ENCODE results near the gene MVB12A. TPM values are rescaled to one million over a fixed set of nuclear protein-coding genes. Genes with fewer than 3 reads are reported as not detected.

The MVB12A gene
- total and polyA plus RNA-seq, 2 experiments from 2014 or later, result 49.6 to 68.3 TPM

GRCh38 chr19:17467471-17468301 lies 47.8 kb downstream of the MVB12A start:
- H3K9ac ChIP-seq, result no peak overlapping the region
- no peaks in the 10 kb centered on the region for H4K20me1 ChIP-seq (ENCODE audit: insufficient read depth)
- H3K4me3 ChIP-seq, result no peak overlapping the region
- peak overlapping the region; percentile 43; the same call in 1 of the 2 replicates for H2AFZ ChIP-seq
- peaks cover 19% of the 10 kb centered on the region for H3K4me1 ChIP-seq (ENCODE audit: insufficient read depth)
- no peaks in the 10 kb centered on the region for H3K36me3 ChIP-seq (ENCODE audit: low read depth)
- TF ChIP-seq EZH2phosphoT487 (IDR thresholded peaks at IDR 0.05; ENCODE audit: insufficient read depth, low read depth), result no peak
- TF ChIP-seq EZH2 (IDR thresholded peaks at IDR 0.05; ENCODE audit: insufficient read depth, poor library complexity, severe bottlenecking), result no peak
- no peak overlapping the region for H3K4me2 ChIP-seq (ENCODE audit: unreplicated experiment)
- in situ Hi-C loops (cut with MboI), result no loop called here
- no peak overlapping the region for H3K27ac ChIP-seq
- no peaks in the 10 kb centered on the region for H3K9me3 ChIP-seq (ENCODE audit: low read depth)
- DNase-seq, result no peak
- H3F3A ChIP-seq (ENCODE audit: insufficient read depth), result no peaks in the 10 kb centered on the region
- H3K9me2 ChIP-seq (ENCODE audit: insufficient read depth), result no peaks in the 10 kb centered on the region
- H3K79me2 ChIP-seq (ENCODE audit: insufficient read depth), result peaks cover 20% of the 10 kb centered on the region
- WGBS, 2 experiments (ENCODE audit: low coverage in 1 of 2, low lambda C conversion rate in 2 of 2, missing lambda C conversion rate in 2 of 2), result 73 to 78% methylated on average over 12 of the region's 12 CpGs
- no peaks in the 10 kb centered on the region for H3K27me3 ChIP-seq (replicated peaks; ENCODE audit: insufficient read depth)

GRCh38 chr19:17468302-17469091 lies 48.6 kb downstream of the MVB12A start:
- WGBS, 2 experiments (ENCODE audit: low coverage in 1 of 2, low lambda C conversion rate in 2 of 2, missing lambda C conversion rate in 2 of 2), result 40 to 43% methylated on average over 24 to 25 of the region's 25 CpGs
- peaks cover 27% of the 10 kb centered on the region for H3K4me1 ChIP-seq (ENCODE audit: insufficient read depth)
- H4K20me1 ChIP-seq (ENCODE audit: insufficient read depth), result no peaks in the 10 kb centered on the region
- peak overlapping the region; percentile 92 for H2AFZ ChIP-seq
- DNase-seq, result peak; percentile 55
- peak overlapping the region; percentile 72 for H3K4me3 ChIP-seq
- peak overlapping the region; percentile 79 for H3K9ac ChIP-seq
- peaks cover 28% of the 10 kb centered on the region for H3K79me2 ChIP-seq (ENCODE audit: insufficient read depth)
- H3K27me3 ChIP-seq (replicated peaks; ENCODE audit: insufficient read depth), result no peaks in the 10 kb centered on the region
- peak overlapping the region; percentile 90 for H3K4me2 ChIP-seq (ENCODE audit: unreplicated experiment)
- TF ChIP-seq EZH2phosphoT487 (IDR thresholded peaks at IDR 0.05; ENCODE audit: insufficient read depth, low read depth) (no peak), EZH2 (IDR thresholded peaks at IDR 0.05; ENCODE audit: insufficient read depth, poor library complexity, severe bottlenecking) (no peak)
- H3K27ac ChIP-seq, result peak overlapping the region; percentile 77
- H3K9me2 ChIP-seq (ENCODE audit: insufficient read depth), result no peaks in the 10 kb centered on the region
- H3K9me3 ChIP-seq (ENCODE audit: low read depth), result no peaks in the 10 kb centered on the region
- no peaks in the 10 kb centered on the region for H3K36me3 ChIP-seq (ENCODE audit: low read depth)
- in situ Hi-C loops (cut with MboI), result no loop called here
- 0 out of 2 replicates have a peak, but pooled peaks cover 6% of the 10 kb centered on the region for H3F3A ChIP-seq (ENCODE audit: insufficient read depth)

GRCh38 chr19:17469092-17469480 lies 49.2 kb downstream of the MVB12A start:
- WGBS, 2 experiments (ENCODE audit: low coverage in 1 of 2, low lambda C conversion rate in 2 of 2, missing lambda C conversion rate in 2 of 2), result 2 to 3% methylated on average over 19 of the region's 19 CpGs
- H2AFZ ChIP-seq, result peak overlapping the region; percentile 92
- H3K4me1 ChIP-seq (ENCODE audit: insufficient read depth), result peaks cover 28% of the 10 kb centered on the region
- H3K36me3 ChIP-seq (ENCODE audit: low read depth), result no peaks in the 10 kb centered on the region
- H4K20me1 ChIP-seq (ENCODE audit: insufficient read depth), result no peaks in the 10 kb centered on the region
- peak overlapping the region; percentile 77 for H3K27ac ChIP-seq
- DNase-seq, result peak; percentile 77
- H3K27me3 ChIP-seq (replicated peaks; ENCODE audit: insufficient read depth), result no peaks in the 10 kb centered on the region
- no peaks in the 10 kb centered on the region for H3K9me2 ChIP-seq (ENCODE audit: insufficient read depth)
- H3F3A ChIP-seq (ENCODE audit: insufficient read depth), result 0 out of 2 replicates have a peak, but pooled peaks cover 9% of the 10 kb centered on the region
- H3K4me3 ChIP-seq, result peak overlapping the region; percentile 72
- peak overlapping the region; percentile 79 for H3K9ac ChIP-seq
- no peaks in the 10 kb centered on the region for H3K9me3 ChIP-seq (ENCODE audit: low read depth)
- H3K79me2 ChIP-seq (ENCODE audit: insufficient read depth), result peaks cover 34% of the 10 kb centered on the region
- TF ChIP-seq EZH2phosphoT487 (IDR thresholded peaks at IDR 0.05; ENCODE audit: insufficient read depth, low read depth) (no peak), EZH2 (IDR thresholded peaks at IDR 0.05; ENCODE audit: insufficient read depth, poor library complexity, severe bottlenecking) (no peak)
- in situ Hi-C loops (cut with MboI), result no loop called here
- peak overlapping the region; percentile 90 for H3K4me2 ChIP-seq (ENCODE audit: unreplicated experiment)

- Histone ChIP-seq H3K9ac (peak overlapping the region; percentile 79), H3K27ac (peak overlapping the region; percentile 77), H3K27me3 (replicated peaks; ENCODE audit: insufficient read depth) (no peaks in the 10 kb centered on the region), H3K36me3 (ENCODE audit: low read depth) (no peaks in the 10 kb centered on the region), H3K4me1 (ENCODE audit: insufficient read depth) (peaks cover 28% of the 10 kb centered on the region), H4K20me1 (ENCODE audit: insufficient read depth) (no peaks in the 10 kb centered on the region), H3K9me2 (ENCODE audit: insufficient read depth) (no peaks in the 10 kb centered on the region), H3F3A (ENCODE audit: insufficient read depth) (0 out of 2 replicates have a peak, but pooled peaks cover 9% of the 10 kb centered on the region), H3K79me2 (ENCODE audit: insufficient read depth) (peaks cover 39% of the 10 kb centered on the region), H2AFZ (peak overlapping the region; percentile 92), H3K4me2 (ENCODE audit: unreplicated experiment) (peak overlapping the region; percentile 90), H3K4me3 (peak overlapping the region; percentile 72), H3K9me3 (ENCODE audit: low read depth) (no peaks in the 10 kb centered on the region)
- 2 to 4% methylated on average over 22 to 31 of the region's 31 CpGs for WGBS, 2 experiments (ENCODE audit: low coverage in 1 of 2, low lambda C conversion rate in 2 of 2, missing lambda C conversion rate in 2 of 2)
- no peak for TF ChIP-seq EZH2 (IDR thresholded peaks at IDR 0.05; ENCODE audit: insufficient read depth, poor library complexity, severe bottlenecking)
- TF ChIP-seq EZH2phosphoT487 (IDR thresholded peaks at IDR 0.05; ENCODE audit: insufficient read depth, low read depth), result no peak
- DNase-seq, result peak; percentile 99
- in situ Hi-C loops (cut with MboI), result no loop called here
Measured at GRCh38 chr19:17469481-17470067, 49.7 kb downstream of the MVB12A start.

Measured in GM23248 (cell line).